Activated T-cell treated with anti-CD3 and anti-CD28 coated beads, Interleukin-2, amount 50 U/mL, for 24 hours (primary cell): ENCODE data around the gene DCST1.

Experiments
- DNase-seq: peaks from one replicate; pipeline ENCODE4 v3.0.0-alpha.2; 2020
- H3K27ac Mint-ChIP-seq: 2 replicates; pipeline ENCODE4 v1.8.0; 2020; ENCODE audit warnings: mild to moderate bottlenecking, mixed read lengths
- H3K27me3 Mint-ChIP-seq: 2 replicates; pipeline ENCODE4 v1.8.0; 2020; ENCODE audit warnings: mixed read lengths
- H3K36me3 Mint-ChIP-seq: 2 replicates; pipeline ENCODE4 v1.8.0; 2020; ENCODE audit warnings: low read depth, mixed read lengths
- H3K4me1 Mint-ChIP-seq: 2 replicates; pipeline ENCODE4 v1.8.0; 2020; ENCODE audit warnings: low read depth, mixed read lengths
- H3K4me3 Mint-ChIP-seq: 2 replicates; pipeline ENCODE4 v1.8.0; 2020; ENCODE audit warnings: mild to moderate bottlenecking, moderate library complexity, mixed read lengths
- H3K9me3 Mint-ChIP-seq: 2 replicates; pipeline ENCODE4 v1.8.0; 2020; ENCODE audit warnings: mixed read lengths

Gene DCST1

DNA sequence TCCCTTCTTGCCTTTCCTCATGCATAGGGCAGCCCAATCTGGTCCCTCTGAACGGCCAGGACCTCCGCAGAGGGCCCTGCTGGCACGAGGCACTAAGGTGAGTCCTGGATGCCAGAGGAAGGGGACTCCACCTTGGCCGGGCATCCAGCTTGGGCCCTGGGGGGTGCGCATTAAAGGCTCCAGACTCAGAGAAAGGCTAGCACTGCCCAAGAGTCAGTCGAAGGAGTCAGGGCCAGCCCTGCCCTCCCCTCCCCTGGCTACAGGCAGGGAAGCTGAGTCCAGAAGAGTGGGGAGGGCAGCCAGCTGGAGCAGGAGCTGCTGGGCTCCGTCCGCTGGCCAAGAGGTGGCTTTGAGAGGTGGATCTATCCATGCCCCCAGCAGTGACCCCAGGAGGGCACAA is 27.1 kb downstream of the DCST1 start:
- Mint-ChIP-seq H3K27ac (no peak overlapping the region), H3K36me3 (peaks cover 56% of the 10 kb centered on the region)

DNA sequence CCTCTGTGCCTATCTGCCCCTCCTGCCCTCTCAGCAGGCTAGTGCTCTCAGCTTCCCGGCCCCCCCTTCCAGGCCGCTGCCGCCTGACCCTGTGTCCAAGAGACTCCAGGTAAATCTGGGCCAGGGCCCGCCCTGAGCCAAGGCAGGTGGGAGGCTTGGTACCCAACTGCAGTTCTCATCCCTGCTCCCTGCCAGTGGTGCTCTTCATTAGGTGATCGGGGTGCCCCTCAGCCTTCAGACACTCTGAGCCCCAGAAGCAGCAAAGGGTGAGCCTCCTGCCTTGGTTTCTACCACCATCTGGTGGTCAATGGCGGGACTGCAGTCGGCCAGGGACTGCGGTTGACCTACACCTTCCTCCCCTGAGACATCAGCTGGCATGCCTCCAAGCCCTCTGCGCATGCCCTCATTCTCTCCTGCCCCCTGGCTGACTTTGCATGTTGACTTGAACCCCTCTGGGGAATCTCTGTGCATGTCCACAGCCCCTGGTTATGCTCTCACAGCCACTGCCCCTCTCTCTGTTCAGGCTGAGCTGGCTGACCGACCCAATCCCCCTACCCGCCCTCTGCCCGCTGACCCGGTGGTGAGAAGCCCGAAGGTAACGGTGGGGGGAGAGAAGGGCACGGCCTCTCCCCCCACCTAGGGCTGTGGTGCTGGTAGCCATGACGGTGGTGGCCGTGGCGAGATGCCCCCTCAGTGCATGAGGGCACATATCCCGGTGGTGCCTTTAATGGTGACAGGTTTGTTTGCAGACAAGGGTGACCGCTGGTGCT is 27.9 kb downstream of the DCST1 start:
- H3K4me3 Mint-ChIP-seq = no peak overlapping the region
- peaks cover 31% of the 10 kb centered on the region for H3K4me1 Mint-ChIP-seq
- no peaks in the 10 kb centered on the region for H3K9me3 Mint-ChIP-seq
- H3K36me3 Mint-ChIP-seq = peaks cover 47% of the 10 kb centered on the region
- H3K27ac Mint-ChIP-seq = no peak overlapping the region
- DNase-seq = peak; percentile 98
- H3K27me3 Mint-ChIP-seq = no peaks in the 10 kb centered on the region

More for the DNA sequence above, 27.1 kb downstream of the DCST1 start:
- H3K9me3 Mint-ChIP-seq = no peaks in the 10 kb centered on the region
- H3K4me3 Mint-ChIP-seq = no peak overlapping the region
- DNase-seq = no peak
- H3K27me3 Mint-ChIP-seq = no peaks in the 10 kb centered on the region
- peaks cover 31% of the 10 kb centered on the region for H3K4me1 Mint-ChIP-seq

DNA sequence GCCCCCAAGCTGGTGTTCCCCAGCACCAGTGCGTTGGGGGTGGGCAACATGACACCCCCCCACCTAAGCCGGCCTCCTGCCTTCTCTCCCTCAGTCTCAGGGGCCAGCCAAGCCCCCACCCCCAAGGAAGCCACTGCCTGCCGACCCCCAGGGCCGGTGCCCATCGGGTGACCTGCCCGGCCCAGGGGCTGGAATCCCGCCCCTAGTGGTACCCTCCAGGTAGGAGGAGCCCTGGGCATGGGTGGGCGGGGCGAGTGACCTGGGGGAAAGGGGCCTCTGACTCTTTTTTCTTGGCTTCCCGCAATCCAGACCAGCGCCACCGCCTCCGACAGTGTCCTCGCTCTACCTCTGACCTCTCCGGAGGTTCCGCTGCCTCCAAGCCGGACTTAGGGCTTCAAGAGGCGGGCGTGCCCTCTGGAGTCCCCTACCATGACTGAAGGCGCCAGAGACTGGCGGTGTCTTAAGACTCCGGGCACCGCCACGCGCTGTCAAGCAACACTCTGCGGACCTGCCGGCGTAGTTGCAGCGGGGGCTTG is 28.6 kb downstream of the DCST1 start:
- Mint-ChIP-seq H3K27me3 (no peaks in the 10 kb centered on the region), H3K36me3 (peaks cover 42% of the 10 kb centered on the region), H3K9me3 (no peaks in the 10 kb centered on the region), H3K4me1 (peaks cover 31% of the 10 kb centered on the region), H3K4me3 (peak overlapping the region; percentile 82), H3K27ac (no peak overlapping the region)
- no peak for DNase-seq

DNA sequence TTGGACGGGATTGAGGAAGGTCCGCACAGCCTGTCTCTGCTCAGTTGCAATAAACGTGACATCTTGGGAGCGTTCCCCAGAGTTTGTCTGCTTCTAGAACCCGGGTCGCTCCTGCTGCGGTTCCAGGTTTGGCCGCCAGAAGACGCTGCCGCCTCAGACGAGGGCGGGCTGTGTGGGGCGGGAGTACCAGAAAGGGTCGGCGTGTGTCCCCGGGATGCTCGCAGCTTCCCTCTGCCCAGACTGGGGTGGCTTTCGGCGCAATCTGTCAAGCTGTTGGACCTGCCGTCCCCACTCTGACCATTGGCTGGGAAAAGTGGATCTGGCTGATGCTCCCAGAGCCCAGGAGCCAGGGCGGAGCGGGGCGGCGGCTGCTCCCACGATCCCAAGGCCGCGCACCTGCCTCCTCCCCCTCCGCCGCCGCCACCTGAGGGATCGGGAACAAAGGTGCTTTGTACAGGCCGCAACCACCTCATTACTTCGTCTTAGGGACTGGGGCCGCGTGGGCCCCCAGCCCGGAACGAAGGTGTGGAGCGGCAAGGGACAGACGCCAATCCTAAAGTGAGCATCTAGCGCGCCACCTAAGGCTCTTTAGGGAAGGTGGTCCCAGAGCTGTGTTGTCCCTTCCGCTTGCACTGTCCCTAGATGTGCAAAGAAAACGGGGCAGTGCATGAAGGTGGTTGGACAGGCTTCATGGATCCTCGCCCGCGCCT is 29.2 kb downstream of the DCST1 start:
- DNase-seq = peak; percentile 87
- Mint-ChIP-seq H3K27me3 (no peaks in the 10 kb centered on the region), H3K4me3 (peak overlapping the region; percentile 82), H3K36me3 (peaks cover 36% of the 10 kb centered on the region), H3K4me1 (peaks cover 31% of the 10 kb centered on the region), H3K27ac (peak overlapping the region; percentile 72), H3K9me3 (no peaks in the 10 kb centered on the region)

DNA sequence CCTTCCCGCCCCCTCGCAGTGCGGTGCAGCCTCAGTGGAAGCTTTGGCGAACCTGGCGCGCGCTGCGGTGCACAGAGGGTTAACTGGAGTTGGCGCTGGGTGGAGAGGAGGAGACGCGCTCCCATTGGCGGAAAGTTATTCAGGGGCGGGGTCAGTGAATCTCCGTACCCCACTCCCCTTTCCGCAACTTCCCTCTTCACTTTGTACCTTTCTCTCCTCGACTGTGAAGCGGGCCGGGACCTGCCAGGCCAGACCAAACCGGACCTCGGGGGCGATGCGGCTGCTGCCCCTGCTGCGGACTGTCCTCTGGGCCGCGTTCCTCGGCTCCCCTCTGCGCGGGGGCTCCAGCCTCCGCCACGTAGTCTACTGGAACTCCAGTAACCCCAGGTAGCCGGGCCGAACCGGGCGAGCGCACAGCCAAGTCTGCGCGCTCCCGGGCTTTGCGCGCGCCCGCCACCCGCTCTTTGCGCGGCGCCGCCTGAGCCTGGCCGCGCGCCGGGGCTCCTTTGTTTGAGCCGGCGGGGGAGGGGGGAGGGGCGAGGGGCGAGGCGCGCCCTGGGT is 30.0 kb downstream of the DCST1 start, which contains the start of gene EFNA4:
Gene EFNA4 (plus strand): TSS at position 191 of the 561 bp plus-strand sequence. CDS start 84 bp downstream, at position 275.
- H3K9me3 Mint-ChIP-seq = no peaks in the 10 kb centered on the region
- peak within 1 kb of the TSS; percentile 82 for H3K4me3 Mint-ChIP-seq
- peak; percentile 86 for DNase-seq
- H3K4me1 Mint-ChIP-seq = peaks cover 31% of the 10 kb centered on the region
- H3K27ac Mint-ChIP-seq = peak within 1 kb of the TSS; percentile 72
- H3K36me3 Mint-ChIP-seq = peaks cover 31% of the 10 kb centered on the region
- no peaks in the 10 kb centered on the region for H3K27me3 Mint-ChIP-seq

DNA sequence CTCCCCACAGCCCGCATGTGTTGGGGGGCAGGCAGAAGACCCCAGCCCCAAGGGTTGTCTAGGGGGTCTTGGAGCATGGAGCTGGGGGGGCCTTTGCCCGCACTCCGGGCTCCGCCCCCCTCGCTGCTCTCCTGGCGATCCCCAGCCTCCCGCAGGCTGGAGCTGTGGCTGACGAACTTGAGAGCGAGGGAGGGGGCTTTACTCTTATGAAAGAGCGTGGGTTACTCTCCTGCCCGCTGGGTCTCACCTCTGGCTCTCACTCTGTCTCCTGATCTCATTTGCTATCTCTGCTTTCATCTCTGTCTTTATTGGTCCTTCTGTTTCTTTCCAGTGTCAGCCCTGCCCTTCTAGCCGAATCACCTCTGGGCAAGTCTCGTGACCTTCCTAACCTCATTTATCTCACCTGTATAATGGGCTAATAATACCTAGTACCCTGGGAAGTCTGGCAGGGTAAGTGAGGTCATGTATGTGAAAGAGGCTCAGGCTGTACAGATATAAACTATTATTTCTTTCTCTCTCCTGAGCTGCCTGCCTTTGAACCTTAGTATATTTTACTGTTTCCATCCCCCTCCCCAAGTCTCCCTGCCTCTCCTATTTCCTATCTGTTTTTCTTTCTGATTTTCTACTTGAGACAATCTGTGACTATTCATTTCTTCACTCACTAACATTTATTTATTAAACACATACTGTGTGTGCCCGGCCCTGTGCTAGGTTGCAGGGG is 30.6 kb downstream of the DCST1 start:
- no peak for DNase-seq
- H3K4me3 Mint-ChIP-seq = peak overlapping the region; percentile 72
- H3K9me3 Mint-ChIP-seq = no peaks in the 10 kb centered on the region
- H3K4me1 Mint-ChIP-seq = peaks cover 31% of the 10 kb centered on the region
- peaks cover 28% of the 10 kb centered on the region for H3K36me3 Mint-ChIP-seq
- H3K27ac Mint-ChIP-seq = no peak overlapping the region
- H3K27me3 Mint-ChIP-seq = no peaks in the 10 kb centered on the region

DNA sequence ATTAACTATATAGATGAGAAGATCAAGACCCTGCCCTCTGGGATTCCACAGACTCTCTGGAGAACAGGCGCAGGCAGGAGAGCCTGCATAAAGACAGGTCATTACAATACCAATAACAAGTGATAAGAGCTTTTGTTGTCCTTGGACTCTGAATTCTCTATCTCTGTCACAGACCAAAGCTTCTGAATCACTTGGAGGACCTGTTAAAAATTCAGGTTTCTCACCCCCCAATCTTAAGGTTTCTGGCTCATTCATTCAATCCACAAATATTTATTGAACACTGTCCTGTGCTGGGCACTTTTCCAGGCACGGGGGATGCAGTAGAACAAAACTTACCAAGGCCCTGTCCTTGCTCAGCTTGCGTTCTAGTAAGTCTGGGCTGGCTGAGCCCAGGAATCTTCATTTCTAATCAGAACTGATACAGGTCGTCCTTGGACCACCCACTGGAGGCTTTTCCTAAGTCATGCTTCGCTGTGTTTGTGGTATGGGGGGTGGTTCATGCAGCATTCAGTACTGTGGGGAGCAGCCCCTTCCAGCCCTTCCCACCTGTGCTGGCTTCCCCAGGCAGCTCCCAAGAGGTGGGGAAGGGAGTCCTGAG is 31.3 kb downstream of the DCST1 start:
- Mint-ChIP-seq H3K27me3 (no peaks in the 10 kb centered on the region), H3K9me3 (no peaks in the 10 kb centered on the region), H3K36me3 (peaks cover 24% of the 10 kb centered on the region), H3K4me3 (peak overlapping the region; percentile 72), H3K27ac (no peak overlapping the region), H3K4me1 (peaks cover 32% of the 10 kb centered on the region)
- no peak for DNase-seq

DNA sequence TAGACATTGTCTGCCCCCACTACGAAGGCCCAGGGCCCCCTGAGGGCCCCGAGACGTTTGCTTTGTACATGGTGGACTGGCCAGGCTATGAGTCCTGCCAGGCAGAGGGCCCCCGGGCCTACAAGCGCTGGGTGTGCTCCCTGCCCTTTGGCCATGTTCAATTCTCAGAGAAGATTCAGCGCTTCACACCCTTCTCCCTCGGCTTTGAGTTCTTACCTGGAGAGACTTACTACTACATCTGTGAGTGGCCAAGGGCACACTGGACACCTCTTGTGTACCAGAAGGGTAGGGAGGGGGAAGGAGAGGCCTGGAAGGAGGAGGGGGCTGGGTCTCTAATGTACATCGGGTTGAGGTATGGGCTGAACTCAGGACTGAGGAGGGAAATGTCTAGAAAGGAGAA is 33.2 kb downstream of the DCST1 start:
- Mint-ChIP-seq H3K27me3 (no peaks in the 10 kb centered on the region), H3K4me3 (no peak overlapping the region), H3K4me1 (peaks cover 38% of the 10 kb centered on the region), H3K9me3 (no peaks in the 10 kb centered on the region), H3K27ac (no peak overlapping the region), H3K36me3 (peaks cover 10% of the 10 kb centered on the region)
- DNase-seq = no peak

DNA sequence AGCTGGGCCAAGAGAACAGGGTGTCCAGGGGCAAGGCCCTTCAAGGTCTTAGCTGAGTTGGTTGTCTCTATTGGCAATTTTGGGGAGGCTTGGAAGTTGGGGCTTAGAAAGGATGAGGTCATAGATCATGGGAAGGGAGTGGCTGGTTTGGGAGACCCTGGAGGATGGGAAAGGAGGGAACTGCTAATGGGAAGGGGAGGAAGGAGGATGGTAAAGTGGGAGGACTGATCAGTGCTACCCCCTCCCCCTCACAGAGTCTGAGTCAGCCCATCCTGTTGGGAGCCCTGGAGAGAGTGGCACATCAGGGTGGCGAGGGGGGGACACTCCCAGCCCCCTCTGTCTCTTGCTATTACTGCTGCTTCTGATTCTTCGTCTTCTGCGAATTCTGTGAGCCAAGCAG is 35.0 kb downstream of the DCST1 start:
- H3K9me3 Mint-ChIP-seq = no peaks in the 10 kb centered on the region
- no peak for DNase-seq
- H3K27ac Mint-ChIP-seq = no peak overlapping the region
- no peaks in the 10 kb centered on the region for H3K27me3 Mint-ChIP-seq
- peaks cover 25% of the 10 kb centered on the region for H3K4me1 Mint-ChIP-seq
- H3K4me3 Mint-ChIP-seq = no peak overlapping the region
- H3K36me3 Mint-ChIP-seq = peaks cover 8% of the 10 kb centered on the region

DNA sequence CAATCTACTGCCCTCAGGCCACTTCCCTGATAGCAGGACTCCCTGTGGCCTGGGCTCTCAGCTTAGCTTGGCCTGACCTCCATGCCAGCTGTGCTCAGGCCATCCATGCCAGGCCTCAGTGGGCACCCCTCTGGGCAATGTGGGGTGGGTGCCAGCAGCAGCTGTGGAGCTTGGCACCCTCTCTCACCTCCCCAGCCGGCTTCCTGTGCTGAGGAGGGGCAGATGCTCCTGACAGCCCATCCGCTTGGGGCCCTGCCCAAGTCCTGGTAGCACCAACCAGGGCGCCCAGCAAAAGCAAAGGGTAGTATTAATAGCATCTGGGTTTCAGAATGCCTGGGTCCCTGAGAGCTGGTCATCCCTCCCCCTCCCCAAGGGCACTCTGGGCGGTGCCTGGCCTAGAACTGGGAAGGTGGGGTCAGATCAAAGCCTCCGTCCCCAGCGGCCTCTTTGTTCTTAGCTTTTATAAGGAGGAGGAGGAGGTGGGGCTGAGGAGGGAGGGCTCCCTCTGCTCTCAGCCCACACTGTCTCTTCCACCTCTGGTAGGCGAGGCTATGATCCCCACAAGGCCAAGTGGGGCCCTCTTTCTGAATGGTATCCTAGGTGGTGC is 36.0 kb downstream of the DCST1 start:
- H3K36me3 Mint-ChIP-seq = peaks cover 8% of the 10 kb centered on the region
- peaks cover 26% of the 10 kb centered on the region for H3K4me1 Mint-ChIP-seq
- H3K4me3 Mint-ChIP-seq = no peak overlapping the region
- DNase-seq = no peak
- no peak overlapping the region for H3K27ac Mint-ChIP-seq
- no peaks in the 10 kb centered on the region for H3K27me3 Mint-ChIP-seq
- H3K9me3 Mint-ChIP-seq = no peaks in the 10 kb centered on the region

DNA sequence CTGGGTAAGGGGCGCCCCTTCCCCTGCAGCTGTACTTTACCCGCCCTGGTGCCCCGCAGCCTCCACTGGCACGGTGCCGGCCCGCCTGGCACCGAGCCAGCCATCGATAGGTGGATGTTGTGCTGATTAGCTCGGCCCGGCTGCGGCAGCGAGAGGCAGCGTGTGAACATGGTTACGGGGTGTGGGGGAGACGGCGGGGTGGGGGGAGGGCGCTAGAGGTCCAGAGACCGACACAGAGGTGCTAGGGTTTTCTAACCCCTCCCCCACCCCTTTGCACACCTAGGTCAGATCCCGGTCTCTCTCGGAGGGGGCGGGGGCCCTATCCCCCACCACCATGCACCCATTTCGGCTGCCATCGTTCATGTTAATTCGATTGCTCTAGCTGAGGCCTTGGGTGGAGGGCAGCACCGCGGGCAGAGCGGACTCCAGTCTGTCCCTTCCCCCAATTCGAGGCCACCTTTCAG is 36.6 kb downstream of the DCST1 start:
- Mint-ChIP-seq H3K27ac (no peak overlapping the region), H3K9me3 (no peaks in the 10 kb centered on the region), H3K36me3 (peaks cover 8% of the 10 kb centered on the region)

DNA sequence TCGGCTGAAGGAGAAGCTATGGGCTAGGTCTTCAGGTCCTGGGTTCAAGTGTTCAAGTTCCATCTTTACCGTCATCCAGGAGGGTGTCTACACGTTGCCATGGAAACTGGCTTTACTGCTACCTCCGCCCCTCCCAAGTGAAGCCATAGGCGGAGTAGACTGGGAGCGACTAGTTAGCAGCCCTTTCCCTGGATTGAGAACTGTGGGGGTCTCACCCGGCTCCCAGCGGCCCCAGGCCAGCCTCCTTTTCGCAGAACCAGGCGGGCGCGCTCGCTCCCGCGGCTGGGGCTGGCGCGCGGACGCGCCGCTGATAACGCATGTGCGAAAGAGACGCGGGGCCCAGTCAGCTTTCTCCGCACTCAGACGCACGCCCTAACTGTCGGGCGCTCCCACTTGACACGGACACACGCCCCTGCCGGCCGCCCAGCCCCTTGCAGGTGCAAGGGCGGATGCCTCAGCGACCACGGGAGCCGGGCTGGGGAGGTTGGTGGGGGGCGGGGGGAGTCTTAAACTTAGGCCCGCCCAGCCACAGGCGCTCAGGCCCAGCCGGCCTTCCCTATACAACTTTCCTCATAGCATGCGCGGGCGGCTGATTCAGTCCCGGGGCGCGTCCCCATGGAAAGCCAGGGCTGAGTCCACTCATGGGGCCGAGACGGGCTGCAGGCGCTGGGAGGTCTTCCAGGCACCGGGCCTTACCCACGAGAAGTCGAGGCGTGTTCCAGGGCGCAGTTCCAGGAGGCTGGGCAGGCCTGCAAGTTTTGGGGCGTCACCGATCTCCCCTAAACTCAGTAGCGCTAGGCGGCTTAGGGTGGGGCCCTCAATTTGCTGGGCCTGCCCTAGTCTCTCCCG is 37.3 kb downstream of the DCST1 start:
- no peaks in the 10 kb centered on the region for H3K9me3 Mint-ChIP-seq
- H3K4me1 Mint-ChIP-seq = peaks cover 23% of the 10 kb centered on the region
- no peak overlapping the region for H3K27ac Mint-ChIP-seq
- no peaks in the 10 kb centered on the region for H3K27me3 Mint-ChIP-seq
- H3K36me3 Mint-ChIP-seq = peaks cover 8% of the 10 kb centered on the region
- peak overlapping the region; percentile 45 for H3K4me3 Mint-ChIP-seq
- peak; percentile 83 for DNase-seq

More for the DNA sequence above, 36.6 kb downstream of the DCST1 start:
- Mint-ChIP-seq H3K4me1 (peaks cover 23% of the 10 kb centered on the region), H3K27me3 (no peaks in the 10 kb centered on the region), H3K4me3 (peak overlapping the region; percentile 45)
- DNase-seq = no peak

DNA sequence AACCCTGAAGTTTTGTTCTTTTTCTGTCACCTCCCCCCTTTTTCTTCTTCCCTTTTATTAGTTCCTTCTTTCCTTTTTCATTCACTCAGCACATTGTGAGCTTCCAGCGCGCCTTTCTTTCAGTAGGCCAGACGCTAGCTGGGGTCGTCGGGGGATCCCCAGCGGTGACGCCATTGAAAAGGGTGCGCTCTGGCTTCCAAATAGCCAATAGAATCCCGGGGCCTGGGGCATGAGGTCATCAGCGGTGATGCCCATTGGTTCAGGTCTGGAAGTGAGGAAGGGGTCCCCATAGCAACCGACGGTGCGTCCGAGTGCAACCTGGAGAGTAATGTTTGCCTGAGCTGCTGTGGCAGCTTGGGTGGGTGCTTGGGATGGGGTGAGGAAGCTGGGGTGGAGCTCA is 38.1 kb downstream of the DCST1 start:
- H3K4me1 Mint-ChIP-seq = peaks cover 23% of the 10 kb centered on the region
- H3K9me3 Mint-ChIP-seq = no peaks in the 10 kb centered on the region

More for the DNA sequence above, 38.1 kb downstream of the DCST1 start:
- no peak for DNase-seq
- no peaks in the 10 kb centered on the region for H3K27me3 Mint-ChIP-seq
- H3K27ac Mint-ChIP-seq = no peak overlapping the region
- no peak overlapping the region for H3K4me3 Mint-ChIP-seq
- peaks cover 8% of the 10 kb centered on the region for H3K36me3 Mint-ChIP-seq
